Fibroblast of the conjunctiva (primary cell): ENCODE data around the gene ZCCHC2.

Experiments used
- DNase-seq: peaks from one replicate; pipeline ENCODE4 v3.0.0-alpha.2; 2010; ENCODE audit warnings: low read depth

ZCCHC2 gene

DNA sequence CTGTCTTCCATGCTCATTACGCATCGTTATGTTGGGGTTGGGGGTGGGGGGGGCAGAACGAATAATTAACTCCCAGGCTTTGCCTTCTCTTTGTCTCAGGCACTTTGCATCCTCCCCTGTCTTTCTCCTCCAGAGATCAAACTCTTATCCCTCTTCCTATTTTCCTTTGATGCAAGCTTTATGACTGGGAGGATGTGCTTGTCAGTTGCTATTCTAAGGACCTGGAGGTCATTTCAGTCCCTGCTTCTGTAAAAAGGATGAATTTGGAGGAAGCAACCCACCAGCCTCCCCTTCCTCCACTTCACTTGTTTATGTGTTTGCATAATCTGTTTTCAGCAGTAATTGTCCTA is 87.5 kb downstream of the ZCCHC2 start:
- DNase-seq = no peak

DNA sequence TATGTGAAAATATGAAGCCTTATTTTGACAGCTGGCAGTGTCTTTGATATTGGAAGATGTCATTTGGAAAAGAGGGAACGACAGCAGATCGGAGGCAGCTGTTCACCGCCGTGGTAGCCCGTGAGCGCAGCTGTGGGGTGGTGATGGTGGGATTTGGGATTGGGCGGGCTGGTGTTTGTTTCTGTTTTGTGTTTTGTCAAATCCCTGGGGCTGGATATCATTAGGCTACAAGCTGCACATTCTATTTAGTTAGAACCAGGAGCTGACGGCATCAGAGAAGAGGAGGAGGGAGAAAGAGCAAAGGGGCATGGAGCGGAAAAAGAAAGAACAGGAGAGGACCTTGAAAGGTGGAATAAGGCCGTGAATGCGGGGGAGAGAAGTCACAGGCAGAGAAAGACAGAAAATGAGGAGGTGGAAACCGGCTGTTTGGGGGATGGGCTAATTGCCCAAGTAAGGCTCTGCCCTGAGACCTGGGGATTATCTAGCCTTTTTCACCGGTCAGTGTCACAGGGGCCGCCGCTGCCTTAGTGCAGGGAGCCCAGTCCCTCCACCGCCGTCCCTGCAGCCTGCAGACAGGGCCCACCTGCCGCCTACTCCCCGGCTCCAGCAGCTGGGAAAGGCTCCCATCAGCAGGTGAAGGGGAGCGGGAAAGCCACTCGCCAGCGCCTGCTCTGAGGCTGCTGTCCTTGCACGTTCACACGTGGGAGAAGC is 88.0 kb downstream of the ZCCHC2 start:
- DNase-seq = no peak

DNA sequence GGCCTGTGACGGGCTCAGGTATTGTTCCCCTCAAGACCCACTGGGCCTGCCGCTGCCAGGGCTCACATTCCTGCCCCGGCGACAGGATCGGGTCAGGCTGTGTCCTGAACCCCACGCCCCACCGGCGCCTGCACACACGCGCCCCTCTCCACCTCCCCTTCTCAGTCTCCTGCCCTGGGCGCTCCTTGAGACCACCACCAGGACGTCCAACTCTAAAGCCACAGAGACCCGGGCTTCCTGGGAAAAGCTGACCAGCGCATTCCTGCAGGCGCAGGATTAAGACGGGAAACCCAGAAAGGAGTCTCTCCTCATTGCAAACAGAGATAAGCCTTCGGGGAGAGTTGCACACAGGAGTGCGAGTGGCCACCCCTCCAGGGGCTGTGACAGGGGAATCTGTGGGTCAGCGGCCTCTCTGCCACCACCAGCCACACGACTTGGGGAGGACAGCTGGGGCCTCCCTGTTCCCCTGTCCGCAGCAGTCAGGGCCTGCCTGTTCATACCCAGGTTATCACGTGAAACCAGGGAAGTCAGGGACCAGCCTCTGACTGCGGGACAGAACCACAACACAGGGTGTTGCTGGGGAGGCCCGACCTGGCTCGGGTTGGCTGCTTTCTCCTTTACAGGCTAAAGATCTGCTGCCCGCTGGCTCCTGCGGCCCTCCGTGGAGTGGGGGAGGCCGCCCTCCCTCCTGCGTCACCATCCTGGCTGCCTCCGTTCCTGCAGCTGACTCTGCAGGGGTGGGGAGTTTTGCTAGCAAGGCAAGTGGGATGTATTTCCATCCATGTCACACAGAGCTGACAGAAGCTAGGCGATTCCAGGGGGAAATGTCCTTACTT is 88.8 kb downstream of the ZCCHC2 start:
- no peak for DNase-seq

DNA sequence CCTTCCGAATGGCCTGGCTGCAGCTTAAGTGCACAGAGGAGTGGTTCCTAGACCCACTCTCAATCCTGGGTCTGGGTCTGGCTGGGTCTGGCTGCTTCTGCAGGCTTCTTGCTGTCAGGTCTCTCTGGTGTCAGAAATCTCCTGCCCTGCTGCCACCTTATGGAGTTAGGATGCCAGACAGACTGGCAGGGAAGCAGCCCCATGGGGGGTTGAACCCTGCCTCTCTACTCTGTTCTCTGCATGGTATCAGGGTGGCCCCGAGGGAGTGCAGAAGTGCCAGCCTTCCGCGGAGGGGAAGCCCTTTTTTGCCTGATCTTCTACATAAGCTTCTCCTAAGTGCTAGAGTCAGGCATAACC is 89.4 kb downstream of the ZCCHC2 start:
- no peak for DNase-seq

DNA sequence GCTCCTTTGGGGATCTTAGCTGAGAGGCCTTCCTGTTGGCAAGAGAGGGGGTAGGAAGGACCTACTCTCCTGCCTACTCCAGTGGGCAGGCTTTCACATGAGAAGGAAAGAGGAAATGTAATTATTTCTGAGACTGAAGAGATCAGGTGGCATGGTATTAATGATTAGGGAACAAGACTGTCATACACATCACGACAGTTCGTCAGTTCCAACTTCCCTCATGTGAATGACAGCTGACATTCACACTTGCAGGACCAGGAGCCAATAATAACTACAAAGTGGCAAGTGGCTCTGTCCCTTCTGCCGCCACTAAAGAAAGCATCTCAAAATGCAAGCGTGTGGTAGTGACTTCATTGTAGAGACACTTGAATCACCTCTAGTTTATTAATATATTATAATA is 90.0 kb downstream of the ZCCHC2 start:
- DNase-seq = no peak

DNA sequence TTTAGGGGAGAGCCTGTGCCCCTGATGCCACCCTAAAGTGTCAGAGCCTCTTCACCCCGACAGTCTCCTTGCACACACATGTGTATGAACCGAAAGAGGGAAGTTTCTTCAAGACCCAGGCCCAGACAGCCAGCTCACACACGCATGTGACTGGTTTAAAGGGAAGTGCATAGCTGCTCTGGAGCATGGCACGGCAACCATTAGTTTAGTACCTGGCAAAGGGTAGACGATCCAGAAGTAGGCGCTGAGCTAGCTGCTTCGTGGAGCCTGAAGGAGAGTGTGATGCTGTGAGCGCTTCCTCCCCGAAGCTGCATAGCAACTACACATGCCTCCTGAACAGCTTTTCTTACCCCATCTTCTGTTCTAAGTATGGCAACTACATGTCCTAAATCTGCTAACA is 91.7 kb downstream of the ZCCHC2 start:
- no peak for DNase-seq

DNA sequence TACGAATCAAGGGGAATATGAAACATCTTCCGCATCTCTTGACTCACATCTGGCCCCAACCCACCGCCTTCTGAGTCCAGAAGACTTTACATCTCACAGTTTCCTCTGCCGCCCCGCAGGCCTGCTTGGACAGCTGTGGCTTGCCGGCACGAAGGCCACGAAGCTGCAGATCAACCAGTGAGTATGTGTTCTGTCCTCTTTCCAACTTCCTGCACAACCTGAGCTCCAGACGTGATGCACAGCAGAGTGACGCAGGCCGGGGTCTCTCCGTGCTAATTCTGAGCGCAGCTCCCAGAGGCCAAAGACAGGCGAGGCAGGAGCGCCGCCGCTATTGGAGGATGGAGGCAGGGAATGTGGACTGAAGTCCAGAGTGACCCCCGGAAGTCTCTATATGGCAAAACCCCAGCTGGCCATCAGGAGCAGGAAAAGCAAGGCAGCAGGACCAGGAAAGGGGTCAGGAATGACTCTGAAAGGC is 93.5 kb downstream of the ZCCHC2 start:
- no peak for DNase-seq

DNA sequence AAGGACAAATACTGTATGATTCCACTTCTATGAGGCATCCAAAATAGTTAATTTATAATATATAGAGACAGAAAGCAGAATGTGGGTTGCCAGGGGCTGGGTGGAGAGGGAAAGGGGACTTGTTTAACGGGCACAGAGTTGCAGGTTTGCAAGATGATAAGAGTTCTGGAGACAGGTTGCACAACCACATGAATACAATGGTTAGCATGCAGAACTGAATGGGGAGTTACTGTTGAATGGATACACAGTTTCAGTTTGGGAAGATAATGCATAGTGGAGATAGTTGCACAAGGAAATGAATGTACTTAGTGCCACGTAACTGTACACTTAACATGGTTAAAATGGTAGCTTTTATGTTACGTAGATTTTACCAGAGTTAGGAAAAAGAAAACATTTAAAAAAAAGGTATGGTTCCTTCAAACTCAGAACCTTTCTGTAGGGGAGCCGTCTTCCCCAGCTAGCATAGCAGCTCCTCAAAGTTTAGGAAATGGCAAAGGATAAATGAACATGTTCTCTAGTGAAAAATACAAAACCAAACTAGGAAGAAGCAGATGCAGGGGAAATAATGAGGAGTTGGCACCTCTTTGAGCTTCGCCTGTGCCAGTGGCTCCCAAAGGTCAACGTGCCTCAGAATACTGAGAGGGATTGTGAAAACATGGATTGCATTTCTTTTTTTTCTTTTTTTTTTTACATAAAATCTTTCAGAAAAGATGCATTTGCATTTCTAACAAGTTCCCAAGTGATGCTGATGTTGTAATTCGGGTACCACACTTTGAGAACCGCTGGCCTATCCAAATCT is 95.2 kb downstream of the ZCCHC2 start:
- DNase-seq = no peak

DNA sequence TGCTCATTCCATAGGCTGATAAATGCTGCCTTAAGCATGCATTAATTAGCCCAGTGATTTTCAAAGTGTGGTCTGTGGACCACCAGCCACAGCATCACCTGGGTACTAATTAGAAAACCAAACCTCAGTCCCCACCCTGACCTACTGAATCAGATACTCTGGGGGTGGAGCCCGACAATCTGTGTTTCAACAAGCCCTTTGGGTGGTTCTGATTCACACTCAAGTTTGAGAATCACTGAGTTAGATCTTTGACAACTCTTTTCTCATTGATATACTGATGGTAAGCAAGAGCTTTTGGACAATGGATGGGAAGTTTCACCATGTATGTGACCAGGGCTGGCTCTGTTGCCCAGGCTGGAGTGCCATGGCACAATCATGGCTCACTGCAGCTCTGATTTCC is 95.9 kb downstream of the ZCCHC2 start:
- no peak for DNase-seq

DNA sequence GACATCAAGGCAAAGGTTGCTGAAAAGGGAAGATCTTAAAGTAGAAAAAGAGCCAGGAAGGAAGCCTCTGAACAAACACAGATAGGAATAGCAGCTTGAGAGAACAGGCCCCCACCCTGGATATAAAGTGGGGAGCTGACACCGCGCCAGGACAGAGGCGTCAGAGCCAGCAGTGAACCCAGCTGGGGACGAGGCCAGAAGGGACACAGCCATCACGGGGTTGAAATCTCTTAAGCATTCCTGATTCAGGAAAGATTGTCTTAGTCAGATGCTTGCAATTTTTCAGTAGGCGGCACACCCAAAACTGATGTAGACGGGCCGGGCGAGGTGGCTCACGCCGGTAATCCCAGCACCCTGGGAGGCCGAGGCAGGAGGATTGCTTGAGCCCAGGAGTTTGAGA is 98.7 kb downstream of the ZCCHC2 start:
- no peak for DNase-seq

DNA sequence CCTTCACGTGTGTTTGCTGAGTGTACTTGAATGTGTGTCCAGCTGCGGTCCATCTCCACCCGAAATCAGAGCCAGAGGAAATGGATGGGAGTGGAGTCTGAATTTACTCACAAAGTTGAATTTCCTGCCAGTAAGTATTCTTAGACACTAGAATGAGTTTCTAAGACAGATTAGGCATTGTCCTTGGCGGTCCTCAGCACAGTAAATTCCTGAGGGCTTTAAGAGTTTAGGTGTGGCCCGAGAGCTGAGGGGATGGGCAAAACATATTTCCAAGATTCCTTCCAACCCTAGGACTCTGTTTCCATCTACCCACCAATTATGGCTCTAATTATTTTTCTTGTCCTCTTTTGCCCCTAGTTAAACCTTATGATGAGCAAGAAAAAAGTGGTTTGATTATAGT is 102.2 kb downstream of the ZCCHC2 start:
- no peak for DNase-seq
